IMR-90 (cell line): ENCODE results near the gene A3GALT2. TPM values are rescaled to one million over a fixed set of nuclear protein-coding genes. Genes with fewer than 3 reads are reported as not detected.

Experiments
- ATAC-seq: fragments of 200-7000 bp; cut with Tn5 transposase; 2 replicates; pipeline ENCODE4 v1.9.1; 2020; ENCODE audit warnings: low read depth, mild to moderate bottlenecking, moderate library complexity
- BruUV-seq: library from RNA; stranded (reverse); fragments of 400-500 nt; replicated peaks from 2 replicates; lab custom pipeline; 2021; lab: Mats Ljungman, UMichigan
- CTCF ChIA-PET: fragments of 300-600 bp; formaldehyde crosslinking; extraction: SDS; loops from one replicate; lab custom pipeline; 2021; ENCODE audit warnings: antibody characterized with exemption; lab: Yijun Ruan, JAX
- POLR2A ChIA-PET: fragments of 300-600 bp; sonication (Branson Sonifier 250); formaldehyde crosslinking; loops from one replicate; lab custom pipeline; 2022; ENCODE audit warnings: antibody characterized with exemption; ENCODE audit not compliant: unreplicated experiment; lab: Charles Lee
- DNase-seq: peaks from one replicate; pipeline ENCODE4 v3.0.0; 2013
- H2AFZ ChIP-seq: replicated peaks from 2 replicates; pipeline ENCODE3; 2013; ENCODE audit warnings: low read length, mild to moderate bottlenecking; ENCODE audit not compliant: poor library complexity
- H2AK5ac ChIP-seq: 2 replicates; pipeline ENCODE4 v1.6.1; 2013; ENCODE audit warnings: low read depth, low read length, inconsistent platforms
- H2AK9ac ChIP-seq: replicated peaks from 2 replicates; pipeline ENCODE3; 2013; ENCODE audit warnings: mild to moderate bottlenecking, low read depth, low read length, moderate library complexity; ENCODE audit not compliant: poor library complexity
- H2BK120ac ChIP-seq: 2 replicates; pipeline ENCODE4 v1.6.1; 2013; ENCODE audit warnings: low read depth, low read length, inconsistent platforms
- H2BK15ac ChIP-seq: 3 replicates; pipeline ENCODE4 v1.6.1; 2013; ENCODE audit warnings: low read depth, low read length, inconsistent platforms
- H2BK20ac ChIP-seq: 2 replicates; pipeline ENCODE4 v1.6.1; 2013; ENCODE audit warnings: low read depth, mild to moderate bottlenecking, inconsistent platforms, low read length, moderate library complexity
- H2BK5ac ChIP-seq: 2 replicates; pipeline ENCODE4 v1.6.1; 2013; ENCODE audit warnings: mild to moderate bottlenecking, low read depth, low read length, inconsistent platforms; ENCODE audit not compliant: poor library complexity, severe bottlenecking
- H3K14ac ChIP-seq: replicated peaks from 2 replicates; pipeline ENCODE4 v1.6.1; 2013; ENCODE audit warnings: low read depth, low read length, inconsistent platforms
- H3K18ac ChIP-seq: 2 replicates; pipeline ENCODE4 v1.6.1; 2013; ENCODE audit warnings: low read depth, low read length, control low read depth
- H3K23ac ChIP-seq: 2 replicates; pipeline ENCODE4 v1.6.1; 2013; ENCODE audit warnings: low read depth, low read length, inconsistent platforms
- H3K27ac ChIP-seq: 2 replicates; pipeline ENCODE4 v1.5.1; 2013; ENCODE audit warnings: mild to moderate bottlenecking, control low read depth, low read length; ENCODE audit not compliant: insufficient read depth
- H3K27me3 ChIP-seq: 2 replicates; pipeline ENCODE4 v1.6.1; 2013; ENCODE audit warnings: low read length; ENCODE audit not compliant: control insufficient read depth, insufficient read depth
- H3K36me3 ChIP-seq: 2 replicates; pipeline ENCODE4 v1.6.1; 2013; ENCODE audit warnings: low read length, mixed read lengths; ENCODE audit not compliant: control insufficient read depth, insufficient read depth
- H3K4ac ChIP-seq: 2 replicates; pipeline ENCODE4 v1.6.1; 2013; ENCODE audit warnings: low read depth, low read length, inconsistent platforms
- H3K4me1 ChIP-seq: 2 replicates; pipeline ENCODE4 v1.6.1; 2013; ENCODE audit warnings: low read length, mixed read lengths; ENCODE audit not compliant: control insufficient read depth, insufficient read depth
- H3K4me2 ChIP-seq: 2 replicates; pipeline ENCODE4 v1.6.1; 2013; ENCODE audit warnings: low read depth, mild to moderate bottlenecking, control low read depth, low read length, moderate library complexity
- H3K4me3 ChIP-seq: 2 replicates; pipeline ENCODE4 v1.5.1; 2013; ENCODE audit warnings: low read depth, mild to moderate bottlenecking, control low read depth, low read length, moderate library complexity; ENCODE audit not compliant: insufficient read depth
- H3K56ac ChIP-seq: 2 replicates; pipeline ENCODE4 v1.6.1; 2013; ENCODE audit warnings: low read length, inconsistent platforms; ENCODE audit not compliant: insufficient read depth; ENCODE audit errors: extremely low read depth
- H3K79me1 ChIP-seq, 2 experiments: 2 replicates each; pipeline ENCODE4 v1.6.1; 2013; ENCODE audit warnings: low read length in 2 of 2, inconsistent platforms in 1 of 2, low read depth in 1 of 2
- H3K9ac ChIP-seq: 2 replicates; pipeline ENCODE4 v1.6.1; 2013; ENCODE audit warnings: low read depth, low read length, control low read depth
- H3K9me1 ChIP-seq: 2 replicates; pipeline ENCODE4 v1.6.1; 2013; ENCODE audit warnings: low read length, inconsistent platforms; ENCODE audit not compliant: insufficient read depth
- H3K9me3 ChIP-seq: 2 replicates; pipeline ENCODE4 v1.6.1; 2013; ENCODE audit warnings: low read length; ENCODE audit not compliant: control insufficient read depth, insufficient read depth
- H4K20me1 ChIP-seq: 2 replicates; pipeline ENCODE4 v1.6.1; 2013; ENCODE audit warnings: low read length, inconsistent platforms; ENCODE audit not compliant: insufficient read depth
- H4K5ac ChIP-seq: 2 replicates; pipeline ENCODE4 v1.6.1; 2013; ENCODE audit warnings: mild to moderate bottlenecking, low read depth, low read length, control low read depth
- H4K8ac ChIP-seq, 2 experiments: 2 replicates each; pipeline ENCODE4 v1.6.1; 2013; ENCODE audit warnings: low read depth in 2 of 2, low read length in 2 of 2, control low read depth in 1 of 2, inconsistent platforms in 1 of 2
- H4K91ac ChIP-seq: 2 replicates; pipeline ENCODE4 v1.6.1; 2013; ENCODE audit warnings: low read depth, low read length, inconsistent platforms; ENCODE audit not compliant: insufficient read depth
- MAFK ChIP-seq: IDR thresholded peaks from 2 replicates; pipeline ENCODE4 v1.6.1; 2012; ENCODE audit warnings: low read depth, low read length, improper control_type of control experiment
- NFE2L2 ChIP-seq: fragments of 150-350 bp; IDR thresholded peaks from 2 replicates; pipeline ENCODE4 v1.6.1; 2016; ENCODE audit warnings: low read depth, mild to moderate bottlenecking, low read length
- RCOR1 ChIP-seq: IDR thresholded peaks from 2 replicates; pipeline ENCODE4 v1.6.1; 2012; ENCODE audit warnings: mild to moderate bottlenecking, low read length, improper control_type of control experiment; ENCODE audit not compliant: insufficient replicate concordance
- WGBS, 2 experiments: methylation state at CpG; one replicate each; pipeline versions ENCODE4 v1.1.5 to v1.1.7; 2013; ENCODE audit warnings: missing lambda C conversion rate in 2 of 2; ENCODE audit not compliant: insufficient read length in 1 of 2; ENCODE audit errors: extremely low coverage in 2 of 2; 5-methylcytosine and 5-hydroxymethylcytosine counted together
- dilution Hi-C: fragments of 300-500 bp; cut with HindIII; formaldehyde crosslinking; loops from one replicate; pipeline ENCODE4 v1.14.3; 2018; ENCODE audit warnings: low sequenced_read_pairs; ENCODE audit not compliant: unreplicated experiment
- in situ Hi-C: fragments of 300-500 bp; cut with MboI; formaldehyde crosslinking; loops from 3 replicates; pipeline ENCODE4 v1.14.3; 2019; ENCODE audit warnings: low sequenced_read_pairs, inconsistent platforms, mixed read lengths
- intact Hi-C: fragments of 100-400 bp; cut with micrococcal nuclease; formaldehyde crosslinking; loops from 2 replicates; pipeline ENCODE4 v1.10.0; 2022
- polyA plus RNA-seq, 3 experiments: library from polyadenylated mRNA; depleted of rRNA; stranded (reverse); fragments of >200 nt; gene quantifications; 2 replicates each; pipeline ENCODE4 v1.2.3, GENCODE V29; 2012; ENCODE audit warnings: low replicate concordance in 1 of 3
- total RNA-seq: library from RNA; depleted of rRNA; stranded (reverse); fragments of >200 nt; gene quantifications from 2 replicates; pipeline ENCODE4 v1.2.3, GENCODE V29; 2012

The A3GALT2 gene
- total and polyA plus RNA-seq, 2 of the 4 experiments (the other 2 are of a cell fraction) = not detected

DNA sequence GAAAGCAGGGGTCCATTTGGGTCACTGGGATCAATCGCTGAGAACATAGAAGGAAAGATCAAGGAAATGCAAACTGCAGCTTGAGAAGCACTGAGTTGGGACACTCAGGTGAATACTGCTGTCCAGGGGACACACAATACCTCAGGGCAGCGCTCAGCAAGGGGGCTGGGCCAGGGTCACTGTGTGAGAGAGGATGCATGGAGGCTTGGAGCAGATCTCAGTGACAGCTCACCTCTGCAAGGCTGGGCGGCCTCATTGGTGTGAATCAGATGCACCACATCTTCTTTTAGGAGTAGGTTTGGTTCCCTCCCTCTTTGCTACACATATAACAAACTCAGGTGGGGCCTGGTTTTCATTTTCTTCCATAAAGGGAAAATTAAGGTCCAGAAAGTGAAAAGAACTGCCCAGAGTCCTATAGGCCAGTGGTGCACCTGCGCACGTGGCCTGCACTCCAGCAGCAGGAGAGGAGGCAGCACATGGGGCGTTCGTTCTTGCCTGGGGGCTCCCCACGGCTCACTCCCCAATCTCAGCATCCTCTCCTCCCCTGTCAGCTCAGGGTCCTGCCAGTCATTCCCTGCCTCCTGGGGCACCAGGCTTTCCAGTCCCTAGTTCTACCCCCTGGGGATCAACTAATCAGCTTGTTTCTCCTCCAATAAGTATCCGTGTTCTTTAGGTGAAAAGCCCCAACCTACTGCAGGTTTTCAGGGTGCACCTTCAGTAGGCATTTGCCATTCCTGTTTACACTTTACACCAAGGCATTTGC lies 1.5 kb downstream of the A3GALT2 start:
- intact Hi-C loops = no loop called here
- CTCF ChIA-PET = interaction anchor here (0.6 to 1.1 kb wide), 2 partner anchors 139 to 168 kb away, joined by 3 to 4 read pairs; no protein-coding TSS in a partner anchor
- Histone ChIP-seq H2AK9ac (no peak overlapping the region), H3K23ac (no peak overlapping the region), H2BK5ac (no peak overlapping the region), H3K4me2 (no peak overlapping the region), H3K4ac (no peak overlapping the region), H4K5ac (no peak overlapping the region), H3K14ac (no peak overlapping the region), H3K36me3 (peaks cover 26% of the 10 kb centered on the region), H3K56ac (no peak overlapping the region), H4K20me1 (peaks cover 27% of the 10 kb centered on the region), H2BK15ac (no peak overlapping the region), H3K27ac (no peak overlapping the region), H3K18ac (no peak overlapping the region), H2AFZ (no peak overlapping the region), H3K4me3 (no peak overlapping the region), H2AK5ac (no peak overlapping the region), H2BK20ac (no peak overlapping the region), H4K91ac (no peak overlapping the region), H4K8ac (no peak overlapping the region), H3K9ac (no peak overlapping the region), H3K9me1 (peaks cover 16% of the 10 kb centered on the region; the same call in 1 of the 2 replicates), H3K27me3 (no peaks in the 10 kb centered on the region), H3K9me3 (no peaks in the 10 kb centered on the region), H3K4me1 (peaks cover 9% of the 10 kb centered on the region), H2BK120ac (no peak overlapping the region), H3K79me1 (peaks cover 4 to 14% of the 10 kb centered on the region in 2 experiments; a peak in 3 of 4 replicates)
- WGBS, 2 experiments = 88% methylated on average over 5 of the region's 9 CpGs; no CpG with 5 or more reads in 1 of the 2 experiments
- dilution Hi-C loops = no loop called here
- no peak for ATAC-seq
- in situ Hi-C loops = no loop called here
- no peak for DNase-seq
- POLR2A ChIA-PET = no interaction called here
- TF ChIP-seq MAFK = no peak
- TF ChIP-seq RCOR1 = no peak
- TF ChIP-seq NFE2L2 = no peak
- BruUV-seq = no TSS peak
